ENCODE data around the gene MGME1. TPM values are rescaled to one million over a fixed set of nuclear protein-coding genes. Genes with fewer than 3 reads are reported as not detected.
"Not testable (repeated sequence)": the region's sequence is repeated elsewhere in the genome, so short reads cannot be mapped to it uniquely, and the experiment has no call there.

Gene MGME1
- total RNA-seq, 1 experiment from 2014 or later = 34.5 TPM

DNA sequence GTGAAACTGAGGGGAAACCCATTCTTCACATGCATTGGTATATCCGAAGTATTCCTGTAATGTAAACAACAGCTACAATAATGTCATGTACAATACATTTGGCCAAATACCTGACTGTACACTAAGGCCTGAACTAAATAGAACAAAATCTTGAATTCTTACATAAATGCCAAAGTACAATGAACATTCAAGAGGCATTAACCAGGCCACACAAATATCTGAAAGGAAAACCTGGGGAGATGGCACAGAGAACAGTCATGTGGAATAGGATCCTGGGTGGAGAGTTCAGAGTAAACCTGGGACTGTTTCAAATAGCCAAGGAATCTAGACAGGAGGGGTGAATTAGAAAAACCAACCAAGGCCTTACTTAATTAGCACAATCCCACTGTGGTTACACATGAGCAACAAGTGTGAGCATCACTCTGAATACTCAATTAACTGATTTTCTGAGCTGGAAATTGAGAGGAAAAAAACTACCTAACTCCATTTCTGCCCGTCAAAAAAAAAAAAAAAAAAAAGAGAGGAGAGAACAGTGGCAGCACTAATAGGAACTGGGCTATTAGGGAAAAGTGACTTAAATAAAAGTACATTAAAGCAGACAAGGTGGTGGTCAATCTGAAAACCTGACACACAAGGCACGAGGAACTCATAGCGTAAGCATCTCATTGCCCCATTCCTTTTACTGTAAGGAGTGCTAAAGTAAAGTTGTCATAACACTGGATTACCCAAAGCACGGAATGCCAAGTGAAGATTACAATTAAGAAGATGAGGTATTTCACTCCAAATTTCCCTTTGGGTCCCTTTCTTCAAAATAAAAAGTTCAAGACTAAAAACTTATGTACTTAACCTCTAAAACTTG, 11.1 kb upstream of the MGME1 start:
- DNase-seq (ENCODE audit: low spot score) = no peak
- in situ Hi-C loops (cut with HindIII; ENCODE audit: low sequenced_read_pairs) = no loop called here

DNA sequence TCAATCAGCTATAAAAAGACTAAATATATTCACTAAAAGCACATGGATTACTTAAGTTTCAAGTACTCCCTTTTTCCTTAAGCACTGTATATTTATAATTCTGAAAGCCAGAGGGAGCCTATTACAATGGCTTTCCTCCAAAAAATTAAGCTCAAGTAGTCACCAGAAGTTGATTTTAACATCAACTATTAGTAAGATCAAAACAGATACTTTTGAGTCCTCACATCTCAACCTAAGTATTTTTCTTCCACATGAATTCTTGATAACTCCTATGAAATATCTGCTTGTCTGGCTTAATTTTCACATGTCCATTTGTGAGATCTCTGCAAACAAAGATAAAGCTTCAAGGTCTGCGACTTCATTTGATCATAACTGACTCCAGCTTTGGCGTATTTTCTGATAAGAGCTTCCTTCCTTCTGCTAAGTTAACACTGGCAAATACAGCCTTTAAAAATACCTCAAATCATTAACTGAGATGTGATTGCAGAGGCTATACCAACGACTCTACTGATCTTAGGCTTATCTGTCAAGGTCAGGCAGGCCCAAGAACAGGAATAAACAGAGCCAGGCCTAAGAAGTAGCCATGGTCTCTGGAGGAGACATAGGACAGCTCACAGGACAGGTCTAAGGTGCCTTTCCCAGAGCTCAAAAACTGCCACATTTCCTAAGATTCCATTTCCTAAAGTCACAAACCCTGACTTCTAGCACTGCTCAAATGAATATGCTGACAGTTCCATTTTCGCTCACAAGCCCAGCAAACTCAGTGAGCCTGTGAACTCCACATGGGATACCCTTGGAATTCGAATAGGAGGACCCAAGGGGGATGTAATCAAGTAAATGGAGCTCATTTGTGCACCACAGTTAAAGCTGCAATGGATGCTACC, 10.2 kb upstream of the MGME1 start:
- in situ Hi-C loops (cut with HindIII; ENCODE audit: low sequenced_read_pairs) = no loop called here
- no peak for DNase-seq (ENCODE audit: low spot score)

GRCh38 chr20:17959257-17959627, 9.6 kb upstream of the MGME1 start:
- in situ Hi-C loops (cut with HindIII; ENCODE audit: low sequenced_read_pairs) = no loop called here
- no peak for DNase-seq (ENCODE audit: low spot score)

GRCh38 chr20:17960400-17960885, 8.4 kb upstream of the MGME1 start:
- DNase-seq (ENCODE audit: low spot score); in situ Hi-C loops (cut with HindIII; ENCODE audit: low sequenced_read_pairs): not testable (repeated sequence)

DNA sequence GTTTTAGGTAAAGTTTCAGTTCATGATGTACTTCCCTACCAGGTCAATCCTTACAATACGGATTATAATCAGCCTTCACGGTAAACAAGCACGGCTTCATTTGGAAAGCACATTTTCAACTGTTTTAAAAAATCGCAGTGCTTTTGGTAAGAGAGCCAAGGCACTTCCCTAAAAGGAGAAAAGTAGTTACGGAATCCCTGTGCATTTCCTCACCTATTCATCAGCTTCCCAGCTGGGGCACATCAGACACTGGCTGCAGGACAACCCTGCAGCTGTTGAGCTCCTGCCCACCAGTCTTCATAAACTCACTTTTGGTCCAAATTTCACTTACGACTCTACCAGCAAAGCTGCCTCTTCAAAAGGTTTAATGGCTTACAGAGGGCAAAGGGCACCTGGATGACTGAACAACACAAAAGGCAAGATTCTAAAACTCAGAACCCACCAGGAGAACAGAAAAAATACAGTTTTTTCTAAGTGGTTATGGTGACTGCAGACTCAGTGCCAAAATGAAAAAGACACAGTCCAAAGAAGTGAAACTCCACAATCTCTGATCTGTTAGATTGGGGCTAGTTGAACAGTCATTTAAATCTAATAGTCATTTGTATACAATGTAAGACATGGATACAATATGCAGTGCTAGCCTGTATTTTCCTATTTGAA, 7.8 kb upstream of the MGME1 start:
- DNase-seq (ENCODE audit: low spot score) = no peak
- in situ Hi-C loops (cut with HindIII; ENCODE audit: low sequenced_read_pairs) = no loop called here

- in situ Hi-C loops (cut with HindIII; ENCODE audit: low sequenced_read_pairs) = no loop called here
These were observed 7.3 kb upstream of the MGME1 start for GRCh38 chr20:17961587-17961940.

DNA sequence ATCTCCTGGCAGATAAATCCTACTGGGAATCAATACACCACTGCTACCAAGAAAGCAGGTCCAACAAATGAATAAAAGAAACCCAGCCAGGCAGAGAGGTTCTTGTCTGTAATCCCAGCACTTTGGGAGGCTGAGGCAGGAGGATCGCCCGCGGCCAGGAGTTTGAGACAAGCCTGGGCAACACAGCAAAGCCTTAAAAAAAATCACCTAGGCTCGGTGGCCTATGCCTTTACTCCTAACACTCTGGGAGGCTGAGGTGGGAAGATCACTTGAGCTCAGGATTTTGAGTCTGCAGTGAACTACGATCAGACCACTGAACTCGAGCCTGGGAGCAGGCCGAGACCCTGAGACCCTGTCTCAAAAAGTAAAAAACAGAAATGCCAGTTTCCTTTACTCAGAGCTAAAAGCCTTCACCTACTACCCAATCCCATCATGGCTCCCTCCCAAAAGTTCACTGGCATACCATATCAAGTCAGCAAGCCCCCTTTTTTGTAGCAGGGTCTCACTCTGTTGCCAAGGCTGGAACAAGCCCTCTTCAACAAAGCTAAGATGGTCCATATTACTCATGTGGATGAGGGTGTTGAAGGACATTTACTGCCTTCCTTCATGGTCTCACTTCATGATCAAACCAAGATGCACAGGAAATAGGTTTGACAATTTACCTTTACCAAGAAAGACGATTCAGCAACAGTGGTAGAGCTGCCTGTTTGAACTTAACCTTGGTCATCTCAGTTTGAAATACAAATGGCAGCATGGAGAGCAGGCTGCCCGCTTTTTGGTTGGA, 5.5 kb upstream of the MGME1 start:
- no peak for DNase-seq (ENCODE audit: low spot score)
- in situ Hi-C loops (cut with HindIII; ENCODE audit: low sequenced_read_pairs) = no loop called here

More at GRCh38 chr20:17961587-17961940, 7.3 kb upstream of the MGME1 start:
- no peak for DNase-seq (ENCODE audit: low spot score)

DNA sequence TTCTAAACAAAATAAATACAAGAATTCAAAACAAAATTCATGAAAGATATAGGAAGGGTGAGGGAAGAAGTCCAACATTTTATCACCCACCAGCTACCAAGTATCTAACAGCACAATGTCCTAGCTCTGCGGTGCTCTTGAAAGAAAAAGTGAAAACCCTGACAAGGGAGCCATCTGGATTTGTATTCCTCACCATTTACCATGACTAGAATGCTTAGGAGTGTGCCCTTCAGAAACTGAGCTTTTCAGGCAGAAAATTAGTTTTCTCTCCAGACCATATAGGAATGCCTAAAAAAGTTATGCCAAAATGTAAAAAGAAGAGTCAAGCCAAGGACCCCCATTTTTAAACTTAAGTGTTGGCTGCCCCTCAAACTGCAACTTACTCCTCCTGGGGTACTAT, 4.7 kb upstream of the MGME1 start:
- in situ Hi-C loops (cut with HindIII; ENCODE audit: low sequenced_read_pairs) = no loop called here
- DNase-seq (ENCODE audit: low spot score) = no peak

DNA sequence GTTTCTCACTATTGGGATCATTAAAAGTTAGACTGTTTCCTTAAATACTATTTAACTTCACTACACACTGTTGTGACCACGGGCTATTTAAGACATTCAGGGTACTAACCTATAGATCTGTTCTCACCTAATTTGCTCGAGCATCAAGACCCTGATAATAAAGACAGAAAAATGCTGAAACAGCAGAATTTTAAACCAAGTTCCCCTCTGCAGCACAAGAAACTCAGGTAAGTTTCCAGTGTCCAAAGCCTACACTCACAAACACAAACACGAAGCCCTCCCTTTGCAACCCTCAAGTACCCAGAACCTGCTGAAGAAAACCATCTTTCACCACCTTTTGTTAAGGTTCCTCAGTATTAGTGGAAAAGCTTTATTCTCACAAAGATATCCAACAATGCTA, 4.2 kb upstream of the MGME1 start:
- no peak for DNase-seq (ENCODE audit: low spot score)
- in situ Hi-C loops (cut with HindIII; ENCODE audit: low sequenced_read_pairs) = no loop called here

DNA sequence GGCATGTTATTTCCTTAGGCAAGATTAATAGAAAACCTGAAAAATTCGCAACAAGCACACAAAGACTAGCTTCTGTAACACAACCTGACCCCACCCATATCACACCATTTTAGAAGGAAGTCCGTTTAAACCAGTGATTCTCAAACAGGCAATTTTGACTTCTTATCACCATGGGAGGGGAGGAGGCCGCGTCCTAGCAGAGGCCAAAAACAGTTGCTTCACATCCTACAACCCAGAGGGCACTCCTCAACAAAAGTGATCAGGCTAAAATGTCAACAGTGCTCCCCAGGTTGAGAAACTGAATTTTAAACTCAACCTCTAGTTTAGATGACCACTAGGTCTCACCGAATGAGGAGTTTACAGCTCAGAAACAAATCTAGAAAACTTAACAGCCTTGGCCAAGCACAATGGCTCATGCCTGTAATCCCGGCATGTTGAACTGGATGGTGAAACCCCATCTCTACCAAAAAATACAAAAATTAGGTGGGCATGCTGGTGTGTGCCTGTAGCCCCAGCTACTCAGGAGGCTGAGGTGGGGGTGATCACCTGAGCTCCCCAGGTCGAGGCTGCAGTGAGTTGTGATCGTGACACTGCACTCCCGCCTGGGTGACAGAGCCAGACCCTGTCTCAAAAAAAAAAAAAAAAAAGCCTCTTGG, 3.6 kb upstream of the MGME1 start:
- DNase-seq (ENCODE audit: low spot score) = no peak
- in situ Hi-C loops (cut with HindIII; ENCODE audit: low sequenced_read_pairs) = no loop called here

DNA sequence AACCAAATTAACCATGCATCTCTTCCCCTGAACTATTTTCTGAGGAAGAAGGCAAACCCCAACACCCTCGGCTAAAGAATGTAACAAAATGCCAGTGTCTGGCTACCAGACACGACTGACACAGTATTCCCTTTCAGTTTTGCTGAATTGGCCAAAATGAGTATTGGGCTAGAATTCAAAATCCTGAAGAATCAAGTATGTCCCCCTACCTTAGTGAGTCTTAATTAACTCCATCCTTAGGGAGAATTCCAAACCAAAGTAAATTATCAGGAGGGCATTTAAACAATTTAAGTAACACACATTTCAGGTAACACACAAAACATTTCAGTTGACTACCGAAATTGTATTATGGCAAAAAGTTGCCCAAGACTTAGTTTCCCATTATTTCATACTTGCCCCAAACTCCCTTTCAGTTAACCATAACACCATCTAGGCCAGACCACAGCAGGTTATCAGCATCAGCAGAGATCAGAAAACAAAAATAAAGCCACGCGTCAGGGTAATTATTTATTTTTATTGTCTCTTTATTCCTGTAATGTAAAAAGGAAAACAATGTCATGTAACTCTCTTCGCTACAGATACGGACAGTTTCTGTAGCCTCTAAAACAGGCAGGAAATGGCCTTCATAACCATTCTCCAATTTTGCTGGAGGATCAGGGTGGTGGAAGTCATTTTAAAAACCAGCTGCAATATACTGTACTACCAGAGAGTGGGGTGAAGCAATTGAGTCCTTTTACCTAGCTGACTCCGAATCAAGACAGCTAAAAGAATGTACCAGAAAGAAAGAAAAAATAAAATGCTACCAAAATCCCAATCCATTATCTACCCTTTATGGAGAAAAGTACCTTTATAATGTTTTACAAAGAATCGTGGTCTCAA, 2.1 kb upstream of the MGME1 start:
- in situ Hi-C loops (cut with HindIII; ENCODE audit: low sequenced_read_pairs) = no loop called here
- peak; percentile 25 for DNase-seq (ENCODE audit: low spot score)

GRCh38 chr20:17967521-17968365, 1.1 kb upstream of the MGME1 start:
- in situ Hi-C loops (cut with HindIII; ENCODE audit: low sequenced_read_pairs) = no loop called here
- DNase-seq (ENCODE audit: low spot score) = peak; percentile 23

DNA sequence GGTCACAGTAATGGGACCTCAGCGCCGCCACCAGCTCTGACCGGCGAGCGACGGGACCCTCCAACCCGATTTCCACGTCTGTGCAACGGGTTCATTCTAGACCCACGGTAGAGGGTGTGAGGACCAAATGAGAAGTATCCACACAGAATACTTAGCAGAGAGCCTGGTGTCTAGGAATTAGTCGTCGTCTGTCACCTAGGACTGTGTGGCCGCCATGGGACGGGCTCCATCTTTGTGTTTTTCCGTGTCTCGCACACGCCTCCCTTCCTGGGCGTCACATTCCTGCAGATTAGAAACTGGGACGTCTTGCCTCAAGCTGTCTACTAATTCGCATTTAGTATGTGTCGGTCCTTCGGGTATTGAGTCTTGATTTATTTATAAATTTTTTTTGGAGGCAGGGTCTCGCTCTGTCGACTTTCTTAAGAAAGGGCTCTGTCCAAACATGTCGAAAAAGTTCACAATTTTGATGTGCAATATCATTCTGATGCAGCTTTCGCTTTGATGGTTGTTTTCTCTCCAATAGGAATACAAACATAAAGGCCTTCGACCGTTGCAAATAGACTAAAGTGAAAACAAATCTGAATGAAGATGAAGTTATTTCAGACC, 563 bp downstream of the MGME1 start:
- DNase-seq (ENCODE audit: low spot score) = peak; percentile 64

GRCh38 chr20:17969884-17970409, 1.1 kb downstream of the MGME1 start:
- in situ Hi-C loops (cut with HindIII; ENCODE audit: low sequenced_read_pairs) = no loop called here
- DNase-seq (ENCODE audit: low spot score) = peak; percentile 52

More for the DNA sequence above, 563 bp downstream of the MGME1 start:
- in situ Hi-C loops (cut with HindIII; ENCODE audit: low sequenced_read_pairs) = no loop called here

- in situ Hi-C loops (cut with HindIII; ENCODE audit: low sequenced_read_pairs) = no loop called here
These were observed 2.6 kb downstream of the MGME1 start for GRCh38 chr20:17971300-17972013.

More at GRCh38 chr20:17971300-17972013, 2.6 kb downstream of the MGME1 start:
- peak; percentile 33 for DNase-seq (ENCODE audit: low spot score)

All from G401 (cell line).